K562 treated with DMSO at 1 percent for 4 hours (cell line): Measurements from ENCODE around the gene ADAMTS3. TPM values are rescaled to one million over a fixed set of nuclear protein-coding genes. Genes with fewer than 3 reads are reported as not detected.

ENCODE experiments used
- total RNA-seq: library from RNA; unstranded; fragments of 300-600 nt; gene quantifications from 2 replicates; pipeline ENCODE4 v1.2.3, GENCODE V29; 2022; ENCODE audit not compliant: insufficient read depth

ADAMTS3 gene
- total RNA-seq: 8.1 and 9.5 TPM in 2 replicates

DNA sequence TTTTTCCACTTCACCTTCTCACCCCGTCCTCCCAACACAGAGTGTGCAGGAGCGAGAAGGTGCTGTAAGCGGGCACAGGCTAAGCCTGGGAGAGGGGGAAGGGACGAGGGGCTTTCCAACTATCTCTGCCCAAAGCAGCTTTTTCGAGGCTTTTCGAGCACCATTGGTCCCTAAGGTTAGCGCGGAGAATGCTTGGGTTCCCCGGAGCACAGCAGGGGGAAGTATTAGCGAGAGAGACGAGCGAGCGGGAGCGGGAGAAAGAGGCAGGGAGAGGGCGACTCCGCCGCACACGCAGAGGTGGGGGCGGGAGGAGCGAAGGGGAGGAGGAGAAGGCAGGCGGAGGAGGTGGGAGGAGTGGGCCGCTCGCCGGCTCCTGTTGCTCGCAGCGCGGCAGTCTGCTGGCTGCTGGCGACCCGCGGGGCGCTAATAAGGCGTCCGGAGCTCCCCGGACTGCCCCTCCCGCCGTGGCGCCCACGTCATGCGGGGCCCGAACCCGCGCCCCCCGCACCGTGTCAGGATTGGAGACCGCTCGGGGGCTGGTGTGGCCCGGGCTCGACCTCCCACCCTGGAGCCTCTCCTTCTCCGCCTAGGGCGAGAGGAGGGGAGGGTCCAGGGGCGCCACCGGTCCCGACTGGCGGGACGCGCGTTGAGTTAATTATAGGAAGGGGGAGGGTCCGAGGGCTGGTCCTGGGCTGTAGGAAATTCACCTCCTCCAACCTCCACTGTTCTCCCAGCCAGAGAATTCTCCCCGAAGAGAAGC, at the start of gene ADAMTS3:
TSS of gene ADAMTS3 (minus strand) at position 263 of the 760 bp plus-strand sequence. CDS start 459 bp downstream, outside the sequence.

